GDM1 (cell line): ENCODE results near the gene KMT5B.

Experiments used
- DNase-seq: peaks from one replicate; lab custom pipeline; 2025; lab: John Stamatoyannopoulos, UW

The KMT5B gene

GRCh38 chr11:68117853-68118470, 95.1 kb downstream of the KMT5B start:
- DNase-seq, result no peak

DNA sequence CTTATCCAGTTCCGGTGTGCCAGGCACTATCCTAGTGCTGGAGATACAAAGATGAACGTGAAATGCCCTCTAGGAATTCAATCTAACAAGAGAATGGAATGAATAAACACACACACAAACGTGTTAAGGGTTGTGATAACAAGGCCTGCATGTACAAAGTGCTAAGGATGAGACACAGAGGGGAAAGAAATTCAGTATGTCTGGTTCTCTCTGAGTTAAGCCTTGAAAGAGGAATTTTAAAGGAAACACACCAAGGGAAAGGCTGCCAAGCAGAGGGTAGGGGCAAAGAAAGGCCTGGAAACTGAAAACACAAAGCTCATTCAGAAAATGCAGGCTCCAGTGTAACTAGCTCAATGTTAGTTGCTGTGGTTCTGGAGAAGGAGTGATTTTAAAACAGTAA, 96.1 kb downstream of the KMT5B start:
- no peak for DNase-seq

GRCh38 chr11:68116126-68116525, 97.0 kb downstream of the KMT5B start:
- no peak for DNase-seq

- DNase-seq, result peak; percentile 56
Observed at GRCh38 chr11:68115285-68115684, 97.8 kb downstream of the KMT5B start.

- no peak for DNase-seq
Observed at GRCh38 chr11:68113986-68114385, 99.1 kb downstream of the KMT5B start.

DNA sequence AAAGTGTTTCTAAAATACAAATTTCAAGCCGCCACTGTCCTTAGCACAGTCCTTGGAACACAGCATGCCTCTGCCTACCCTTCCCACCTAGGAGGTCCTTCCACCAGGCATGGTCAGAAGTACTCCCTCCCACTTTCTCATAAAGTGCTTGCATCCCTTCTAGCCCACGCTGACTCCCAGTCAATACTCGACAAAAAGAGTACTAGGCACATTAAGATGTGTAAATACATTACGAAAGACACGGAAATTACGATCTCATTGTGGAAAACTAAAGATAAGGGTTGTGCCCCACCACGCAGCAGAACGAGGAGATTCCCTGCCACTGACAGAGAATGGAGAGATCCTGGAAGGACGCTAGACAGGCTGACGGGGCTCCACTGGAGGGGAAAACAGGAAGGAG, 105.4 kb downstream of the KMT5B start:
- DNase-seq, result no peak

DNA sequence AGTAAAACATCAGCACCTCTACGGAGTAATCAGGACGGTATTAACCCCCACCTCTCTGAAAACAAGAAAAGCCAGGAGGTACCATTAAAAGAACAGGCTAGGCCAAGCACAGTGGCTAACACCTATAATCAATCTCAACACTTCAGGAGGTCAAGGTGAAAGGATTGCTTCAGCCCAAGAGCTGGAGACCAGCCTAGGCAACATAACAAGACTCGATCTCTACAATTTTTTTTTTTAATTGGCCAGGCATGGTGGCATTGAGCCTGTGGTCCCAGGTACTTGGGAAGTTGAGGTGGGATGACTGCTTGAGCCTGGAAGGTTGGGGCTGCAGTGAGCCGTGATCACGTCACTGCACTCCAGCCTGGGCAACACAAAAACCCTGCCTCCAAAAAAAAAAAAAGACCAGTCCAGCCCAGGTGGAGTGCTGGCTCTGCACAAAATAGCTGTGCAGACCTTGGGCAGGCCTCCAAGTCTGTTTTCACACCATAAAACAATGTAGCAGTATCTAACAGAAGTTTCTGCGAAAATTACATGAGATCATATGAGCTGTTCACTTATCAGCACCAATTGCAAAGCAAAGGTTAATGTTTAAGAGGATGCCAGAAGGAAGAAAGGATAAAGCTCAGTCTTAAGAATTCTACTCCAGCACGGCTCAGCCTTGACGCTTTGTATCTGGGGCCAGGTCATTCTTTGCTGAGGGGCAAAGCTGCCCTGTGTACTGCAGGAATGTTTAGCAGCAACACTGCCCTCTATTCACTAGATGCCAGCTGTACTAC, 106.7 kb downstream of the KMT5B start:
- DNase-seq, result no peak
